Progenitor cell of endocrine pancreas (in vitro differentiated cells): ENCODE data around the gene ARHGEF28. TPM values are rescaled to one million over a fixed set of nuclear protein-coding genes. Genes with fewer than 3 reads are reported as not detected.

Source experiments
- DNase-seq: peaks from one replicate; pipeline ENCODE4 v3.0.0; 2021; ENCODE audit warnings: low spot score; ENCODE audit not compliant: unreplicated experiment
- H3K27ac Mint-ChIP-seq: 2 replicates; pipeline ENCODE4 v1.8.0; 2021; ENCODE audit warnings: mild to moderate bottlenecking, moderate library complexity, mixed read lengths
- H3K27me3 Mint-ChIP-seq: 2 replicates; pipeline ENCODE4 v1.8.0; 2021; ENCODE audit warnings: mixed read lengths
- H3K36me3 Mint-ChIP-seq: 2 replicates; pipeline ENCODE4 v1.8.0; 2022; ENCODE audit warnings: mixed read lengths; ENCODE audit not compliant: insufficient read depth
- H3K4me1 Mint-ChIP-seq: 2 replicates; pipeline ENCODE4 v1.8.0; 2021; ENCODE audit warnings: low read depth, mixed read lengths
- H3K4me3 Mint-ChIP-seq: 2 replicates; pipeline ENCODE4 v1.8.0; 2021; ENCODE audit warnings: low read depth, mild to moderate bottlenecking, moderate library complexity, mixed read lengths
- H3K9me3 Mint-ChIP-seq: 2 replicates; pipeline ENCODE4 v1.8.0; 2021; ENCODE audit warnings: low read depth, mixed read lengths
- total RNA-seq: library from RNA; stranded (reverse); gene quantifications from 2 replicates; pipeline ENCODE4 v1.2.1, GENCODE V29; 2021
- TF ChIP-seq, protein P1 (sequence below): fragments of 200-600 bp; sonication (generic); IDR thresholded peaks from one replicate; pipeline ENCODE4 v1.5.0; 2021; ENCODE audit warnings: antibody characterized with exemption, mild to moderate bottlenecking; ENCODE audit not compliant: unreplicated experiment

Gene ARHGEF28
- total RNA-seq, 1 donor from 2014 or later, result 15.0 TPM

DNA sequence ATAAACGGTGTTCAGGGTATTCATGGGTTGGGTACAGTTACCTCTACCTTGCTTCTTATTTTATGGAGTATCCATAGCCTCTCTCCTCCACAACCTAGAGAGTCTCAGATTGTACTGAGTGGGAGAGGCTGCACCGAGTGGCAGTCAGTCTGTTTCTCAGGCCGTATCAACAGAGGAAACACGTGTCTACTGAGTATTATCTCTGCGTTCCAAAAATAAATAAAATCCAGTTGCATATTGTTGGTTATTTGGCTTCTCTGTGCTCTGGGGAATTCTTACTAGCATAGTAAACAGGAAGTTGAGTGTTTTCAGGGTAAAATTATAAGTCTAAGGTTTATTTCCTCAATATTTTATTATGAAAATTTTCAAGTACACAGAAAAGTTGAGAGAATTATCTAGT is 231.0 kb downstream of the ARHGEF28 start:
- no peak for DNase-seq
- Mint-ChIP-seq H3K4me1 (no peaks in the 10 kb centered on the region), H3K9me3 (no peaks in the 10 kb centered on the region), H3K27me3 (no peaks in the 10 kb centered on the region), H3K4me3 (no peak overlapping the region), H3K27ac (no peak overlapping the region), H3K36me3 (peaks cover 15% of the 10 kb centered on the region)
- TF ChIP-seq, protein P1, sequence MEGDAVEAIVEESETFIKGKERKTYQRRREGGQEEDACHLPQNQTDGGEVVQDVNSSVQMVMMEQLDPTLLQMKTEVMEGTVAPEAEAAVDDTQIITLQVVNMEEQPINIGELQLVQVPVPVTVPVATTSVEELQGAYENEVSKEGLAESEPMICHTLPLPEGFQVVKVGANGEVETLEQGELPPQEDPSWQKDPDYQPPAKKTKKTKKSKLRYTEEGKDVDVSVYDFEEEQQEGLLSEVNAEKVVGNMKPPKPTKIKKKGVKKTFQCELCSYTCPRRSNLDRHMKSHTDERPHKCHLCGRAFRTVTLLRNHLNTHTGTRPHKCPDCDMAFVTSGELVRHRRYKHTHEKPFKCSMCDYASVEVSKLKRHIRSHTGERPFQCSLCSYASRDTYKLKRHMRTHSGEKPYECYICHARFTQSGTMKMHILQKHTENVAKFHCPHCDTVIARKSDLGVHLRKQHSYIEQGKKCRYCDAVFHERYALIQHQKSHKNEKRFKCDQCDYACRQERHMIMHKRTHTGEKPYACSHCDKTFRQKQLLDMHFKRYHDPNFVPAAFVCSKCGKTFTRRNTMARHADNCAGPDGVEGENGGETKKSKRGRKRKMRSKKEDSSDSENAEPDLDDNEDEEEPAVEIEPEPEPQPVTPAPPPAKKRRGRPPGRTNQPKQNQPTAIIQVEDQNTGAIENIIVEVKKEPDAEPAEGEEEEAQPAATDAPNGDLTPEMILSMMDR, result no peak

DNA sequence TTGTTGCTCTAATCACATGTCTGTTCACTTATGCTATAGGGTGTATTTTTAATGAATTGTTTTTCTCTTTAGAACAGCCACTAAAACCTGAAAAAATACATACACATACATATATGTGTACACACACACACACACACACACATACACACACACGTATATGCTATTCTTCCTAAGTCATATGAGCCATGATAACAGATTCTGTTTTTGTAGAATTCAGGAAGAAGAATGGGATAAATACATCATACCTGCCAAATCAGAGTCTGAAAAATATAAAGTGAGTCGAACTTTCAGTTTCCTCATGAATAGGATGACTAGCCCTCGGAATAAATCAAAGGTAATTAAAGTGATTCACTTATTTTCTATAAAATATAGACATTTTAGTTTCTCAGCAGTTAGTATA is 231.4 kb downstream of the ARHGEF28 start:
- Mint-ChIP-seq H3K9me3 (no peaks in the 10 kb centered on the region), H3K36me3 (peaks cover 15% of the 10 kb centered on the region), H3K27me3 (no peaks in the 10 kb centered on the region), H3K27ac (no peak overlapping the region), H3K4me1 (no peaks in the 10 kb centered on the region), H3K4me3 (no peak overlapping the region)
- TF ChIP-seq, protein P1, result no peak
- DNase-seq, result no peak

DNA sequence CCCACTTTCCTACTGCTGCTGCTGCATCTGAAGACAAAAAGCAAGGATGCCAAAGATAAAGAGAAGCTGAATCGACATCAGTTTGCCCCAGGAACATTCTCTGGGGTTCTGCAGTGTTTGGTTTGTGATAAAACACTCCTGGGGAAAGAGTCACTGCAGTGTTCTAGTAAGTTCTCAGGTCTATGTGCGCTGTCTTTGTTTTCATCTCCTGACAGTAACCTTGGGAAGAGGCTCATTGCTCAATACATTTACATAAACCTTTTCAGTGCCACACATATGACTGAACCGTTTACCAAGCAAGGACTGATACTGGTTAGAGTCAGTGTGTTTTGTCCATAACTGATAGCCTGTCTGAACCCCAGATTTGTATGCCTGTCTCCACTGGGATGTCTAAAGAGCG is 232.1 kb downstream of the ARHGEF28 start:
- H3K4me3 Mint-ChIP-seq, result no peak overlapping the region
- no peaks in the 10 kb centered on the region for H3K4me1 Mint-ChIP-seq
- H3K27ac Mint-ChIP-seq, result no peak overlapping the region
- H3K9me3 Mint-ChIP-seq, result no peaks in the 10 kb centered on the region
- DNase-seq, result no peak
- TF ChIP-seq, protein P1, result no peak
- H3K36me3 Mint-ChIP-seq, result peaks cover 15% of the 10 kb centered on the region
- H3K27me3 Mint-ChIP-seq, result no peaks in the 10 kb centered on the region

DNA sequence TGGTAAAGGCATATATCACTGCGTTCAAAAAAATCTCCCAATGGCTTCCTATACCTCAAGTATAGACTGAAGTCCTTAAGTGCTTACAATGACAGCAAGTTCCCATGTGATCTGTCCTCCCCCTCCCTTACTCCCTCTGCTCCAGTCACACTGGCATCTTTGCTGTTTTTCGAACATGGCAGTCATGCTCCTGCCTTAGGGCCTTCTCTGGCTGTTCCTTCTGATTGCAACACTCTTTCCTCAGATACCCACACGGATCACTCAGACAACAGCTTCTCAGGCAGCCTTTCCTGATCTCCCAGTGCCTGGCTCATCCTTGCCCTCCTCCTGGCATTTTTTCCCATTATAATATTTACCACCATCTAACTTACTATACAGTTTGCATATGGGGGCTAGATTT is 232.8 kb downstream of the ARHGEF28 start:
- no peaks in the 10 kb centered on the region for H3K9me3 Mint-ChIP-seq
- H3K4me1 Mint-ChIP-seq, result no peaks in the 10 kb centered on the region
- TF ChIP-seq, protein P1, result no peak
- H3K27me3 Mint-ChIP-seq, result no peaks in the 10 kb centered on the region
- H3K4me3 Mint-ChIP-seq, result no peak overlapping the region
- H3K36me3 Mint-ChIP-seq, result peaks cover 15% of the 10 kb centered on the region
- DNase-seq, result no peak
- H3K27ac Mint-ChIP-seq, result no peak overlapping the region

DNA sequence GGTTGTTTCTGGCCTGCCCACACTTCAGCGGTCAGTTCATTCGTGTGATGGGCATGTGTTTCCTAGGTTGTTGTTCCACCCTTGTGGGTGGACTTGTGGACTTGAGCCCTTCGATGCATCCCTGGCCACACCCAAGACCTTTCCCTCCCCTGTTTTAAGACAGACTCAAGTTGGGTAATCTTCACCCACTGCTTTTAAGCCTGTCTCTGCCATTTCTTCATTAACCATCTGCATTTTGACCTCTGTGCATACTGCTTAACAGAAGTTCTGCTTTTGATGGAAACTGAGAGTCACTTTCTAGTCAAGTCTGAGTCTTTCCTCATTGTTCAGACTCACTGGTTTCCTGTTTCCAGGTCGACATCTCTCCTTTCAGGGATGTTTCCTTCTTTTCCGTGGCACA is 233.7 kb downstream of the ARHGEF28 start:
- H3K9me3 Mint-ChIP-seq, result no peaks in the 10 kb centered on the region
- H3K36me3 Mint-ChIP-seq, result peaks cover 11% of the 10 kb centered on the region
- TF ChIP-seq, protein P1, result no peak
- H3K27me3 Mint-ChIP-seq, result no peaks in the 10 kb centered on the region
- DNase-seq, result no peak
- H3K4me3 Mint-ChIP-seq, result no peak overlapping the region
- no peak overlapping the region for H3K27ac Mint-ChIP-seq
- H3K4me1 Mint-ChIP-seq, result no peaks in the 10 kb centered on the region
